GOT3 (cell line): ENCODE data around the gene CASP9.

Source experiments
- DNase-seq: peaks from one replicate; lab custom pipeline; 2025; ENCODE audit warnings: mixed read lengths; lab: John Stamatoyannopoulos, UW

CASP9 gene

GRCh38 chr1:15524021-15524282, at the start of gene CASP9:
TSS of gene CASP9 (minus strand) at chr1:15524215. CDS start at chr1:15524200, 15 bp downstream.
- no peak for DNase-seq

- DNase-seq: no peak
These were observed 49.5 kb upstream of the CASP9 start for GRCh38 chr1:15573477-15573876.

- no peak for DNase-seq
These were observed 47.3 kb upstream of the CASP9 start for GRCh38 chr1:15571266-15571665.

GRCh38 chr1:15570861-15571260, 46.8 kb upstream of the CASP9 start:
- no peak for DNase-seq

GRCh38 chr1:15568387-15569073, 44.5 kb upstream of the CASP9 start:
- no peak for DNase-seq

- no peak for DNase-seq
These were observed 35.3 kb upstream of the CASP9 start for GRCh38 chr1:15559189-15559810.

GRCh38 chr1:15558516-15558915, 34.5 kb upstream of the CASP9 start:
- no peak for DNase-seq

GRCh38 chr1:15557594-15557993, 33.6 kb upstream of the CASP9 start:
- no peak for DNase-seq

GRCh38 chr1:15557008-15557407, 33.0 kb upstream of the CASP9 start:
- no peak for DNase-seq

- no peak for DNase-seq
These were observed 26.6 kb upstream of the CASP9 start for GRCh38 chr1:15550573-15550972.

- DNase-seq: no peak
These were observed 22.6 kb upstream of the CASP9 start for GRCh38 chr1:15546641-15547040.

GRCh38 chr1:15543589-15544568, 19.9 kb upstream of the CASP9 start:
- DNase-seq: no peak

GRCh38 chr1:15543251-15543588, 19.2 kb upstream of the CASP9 start:
- no peak for DNase-seq

GRCh38 chr1:15542388-15543250, 18.6 kb upstream of the CASP9 start:
- DNase-seq: no peak

- DNase-seq: no peak
These were observed 17.3 kb upstream of the CASP9 start for GRCh38 chr1:15541231-15541792.

GRCh38 chr1:15540186-15540585, 16.2 kb upstream of the CASP9 start:
- no peak for DNase-seq

- DNase-seq: no peak
These were observed 14.8 kb upstream of the CASP9 start for GRCh38 chr1:15538771-15539170.

- DNase-seq: no peak
These were observed 7.7 kb upstream of the CASP9 start for GRCh38 chr1:15531682-15532081.

- DNase-seq: no peak
These were observed 7.0 kb upstream of the CASP9 start for GRCh38 chr1:15531003-15531402.

GRCh38 chr1:15526490-15527339, 2.7 kb upstream of the CASP9 start, which contains the start of gene DNAJC16:
TSS of gene DNAJC16 (plus strand) at chr1:15526848. CDS start at chr1:15529106, 2,258 bp downstream.
- peak; percentile 97 for DNase-seq
